ENCODE results near the gene DPF3. TPM values are rescaled to one million over a fixed set of nuclear protein-coding genes. Genes with fewer than 3 reads are reported as not detected.
A peak's percentile ranks its signal among the peaks of the same experiment; 100 is the strongest.

The DPF3 gene
- total RNA-seq, 2 experiments from 2014 or later, result 0.27 to 0.31 TPM

GRCh38 chr14:72815430-72815829 lies 78.5 kb downstream of the DPF3 start:
- H3K4me3 ChIP-seq (ENCODE audit: low read length), result no peak overlapping the region
- ChIA-PET POLR2A (no interaction called here), CTCF (no interaction called here)
- no peak for TF ChIP-seq CTCF (IDR thresholded peaks at IDR 0.05)
- DNase-seq (no peak), ATAC-seq (ENCODE audit: poor library complexity) (no peak)
- no peaks in the 10 kb centered on the region for H3K27me3 ChIP-seq (ENCODE audit: control insufficient read depth in 1 of 2, insufficient read depth in 2 of 2, low read length in 2 of 2)
- Mint-ChIP-seq H3K27ac (no peak overlapping the region), H3K4me1 (ENCODE audit: low read depth) (peaks cover 6% of the 10 kb centered on the region), H3K27me3 (no peaks in the 10 kb centered on the region), H3K4me3 (no peak overlapping the region), H3K9me3 (no peaks in the 10 kb centered on the region), H3K36me3 (ENCODE audit: low read depth) (no peaks in the 10 kb centered on the region)
- no peaks in the 10 kb centered on the region for H3K9me3 ChIP-seq (ENCODE audit: control insufficient read depth in 1 of 2, insufficient read depth in 1 of 2, low read length in 2 of 2)
- H3K4me1 ChIP-seq (ENCODE audit: insufficient read depth, low read length), result peaks cover 3% of the 10 kb centered on the region
- intact Hi-C loops (cut with DNase I, micrococcal nuclease), result no loop called here
- no peak overlapping the region for H3K27ac ChIP-seq (ENCODE audit: low read depth in 1 of 2, low read length in 2 of 2)
- H3K36me3 ChIP-seq (ENCODE audit: insufficient read depth, low read length), result no peaks in the 10 kb centered on the region

GRCh38 chr14:72812292-72812851 lies 81.5 kb downstream of the DPF3 start:
- H3K9me3 ChIP-seq (ENCODE audit: control insufficient read depth in 1 of 2, insufficient read depth in 1 of 2, low read length in 2 of 2), result no peaks in the 10 kb centered on the region
- no peak for TF ChIP-seq CTCF (IDR thresholded peaks at IDR 0.05)
- H3K27me3 Mint-ChIP-seq, result no peaks in the 10 kb centered on the region
- H3K4me1 ChIP-seq (ENCODE audit: insufficient read depth, low read length), result peaks cover 15% of the 10 kb centered on the region
- no peak overlapping the region for H3K4me3 Mint-ChIP-seq
- H3K36me3 Mint-ChIP-seq (ENCODE audit: low read depth), result no peaks in the 10 kb centered on the region
- H3K4me3 ChIP-seq (ENCODE audit: low read length), result no peak overlapping the region
- H3K4me1 Mint-ChIP-seq (ENCODE audit: low read depth), result peaks cover 15% of the 10 kb centered on the region
- no peaks in the 10 kb centered on the region for H3K9me3 Mint-ChIP-seq
- H3K36me3 ChIP-seq (ENCODE audit: insufficient read depth, low read length), result no peaks in the 10 kb centered on the region
- intact Hi-C loops (cut with DNase I, micrococcal nuclease), result no loop called here
- no peaks in the 10 kb centered on the region for H3K27me3 ChIP-seq (ENCODE audit: control insufficient read depth in 1 of 2, insufficient read depth in 2 of 2, low read length in 2 of 2)
- ChIA-PET CTCF (no interaction called here), POLR2A (no interaction called here)
- H3K27ac Mint-ChIP-seq, result no peak overlapping the region
- ATAC-seq (ENCODE audit: poor library complexity) (no peak), DNase-seq (no peak)
- H3K27ac ChIP-seq (ENCODE audit: low read depth in 1 of 2, low read length in 2 of 2), result no peak overlapping the region

GRCh38 chr14:72810201-72810600 lies 83.7 kb downstream of the DPF3 start:
- Histone ChIP-seq H3K4me3 (ENCODE audit: low read length) (no peak overlapping the region), H3K4me1 (ENCODE audit: insufficient read depth, low read length) (peaks cover 15% of the 10 kb centered on the region), H3K9me3 (ENCODE audit: control insufficient read depth in 1 of 2, insufficient read depth in 1 of 2, low read length in 2 of 2) (no peaks in the 10 kb centered on the region), H3K36me3 (ENCODE audit: insufficient read depth, low read length) (no peaks in the 10 kb centered on the region), H3K27ac (ENCODE audit: low read depth in 1 of 2, low read length in 2 of 2) (no peak overlapping the region), H3K27me3 (ENCODE audit: control insufficient read depth in 1 of 2, insufficient read depth in 2 of 2, low read length in 2 of 2) (no peaks in the 10 kb centered on the region)
- H3K4me1 Mint-ChIP-seq (ENCODE audit: low read depth), result peaks cover 15% of the 10 kb centered on the region
- intact Hi-C loops (cut with DNase I, micrococcal nuclease), result no loop called here
- no peak overlapping the region for H3K4me3 Mint-ChIP-seq
- TF ChIP-seq CTCF (IDR thresholded peaks at IDR 0.05), result no peak
- H3K9me3 Mint-ChIP-seq, result no peaks in the 10 kb centered on the region
- POLR2A ChIA-PET, result no interaction called here
- H3K27me3 Mint-ChIP-seq, result no peaks in the 10 kb centered on the region
- DNase-seq, result peak in 6 of 14 experiments; percentile 7 to 75 (median 36)
- ATAC-seq (ENCODE audit: poor library complexity), result peak; percentile 52
- CTCF ChIA-PET, result no interaction called here
- H3K27ac Mint-ChIP-seq, result no peak overlapping the region
- H3K36me3 Mint-ChIP-seq (ENCODE audit: low read depth), result no peaks in the 10 kb centered on the region
